ENCODE data around the gene TPM4.
"Not testable (repeated sequence)": the region's sequence is repeated elsewhere in the genome, so short reads cannot be mapped to it uniquely, and the experiment has no call there.

TPM4 gene

DNA sequence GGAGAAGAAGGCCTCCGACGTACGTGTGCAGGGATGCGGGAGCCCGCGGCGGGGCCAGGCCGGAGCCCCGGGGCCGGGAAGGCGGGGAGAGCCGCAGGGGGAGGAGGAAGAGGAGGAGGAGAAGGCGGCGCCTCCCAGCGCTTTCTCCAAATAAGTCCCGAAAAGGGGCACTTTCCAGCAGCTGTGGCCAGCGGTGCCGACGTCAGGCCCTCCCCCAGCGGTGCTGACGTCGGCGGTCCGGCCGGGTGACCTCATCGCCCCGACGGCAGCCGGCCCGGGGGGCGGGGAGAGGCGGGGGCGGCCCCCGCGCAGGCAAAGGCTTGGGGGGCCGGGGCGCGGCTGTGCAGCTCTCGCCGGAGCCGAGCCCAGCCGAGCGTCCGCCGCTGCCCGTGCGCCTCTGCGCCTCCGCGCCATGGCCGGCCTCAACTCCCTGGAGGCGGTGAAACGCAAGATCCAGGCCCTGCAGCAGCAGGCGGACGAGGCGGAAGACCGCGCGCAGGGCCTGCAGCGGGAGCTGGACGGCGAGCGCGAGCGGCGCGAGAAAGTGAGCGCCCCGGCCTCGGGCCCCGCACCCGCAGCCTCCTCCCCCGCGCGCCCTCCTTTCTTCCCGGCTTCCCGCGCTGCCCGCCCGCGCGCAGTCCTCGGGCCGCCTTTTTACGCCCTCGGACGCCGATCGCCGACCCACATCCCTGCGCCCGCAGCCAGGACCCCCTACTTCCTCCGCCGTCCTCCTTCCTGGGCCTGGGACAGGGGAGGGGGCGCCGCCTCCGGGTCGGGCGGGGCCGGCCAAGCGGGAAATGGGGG, at the start of gene TPM4:
Gene TPM4 (plus strand): TSS at position 342 of the 804 bp plus-strand sequence. CDS start 71 bp downstream, at position 413.
- Histone ChIP-seq H3K9me3 (ENCODE audit: low read length) (no peaks in the 10 kb centered on the region), H3F3A (ENCODE audit: insufficient read depth, low read length) (peaks cover 6% of the 10 kb centered on the region; the same call in 1 of the 2 replicates), H3K9ac (ENCODE audit: low read length) (peak within 1 kb of the TSS; percentile 61), H3K4me3 (ENCODE audit: low read depth, low read length, poor library complexity, severe bottlenecking) (peak within 1 kb of the TSS; percentile 61), H3K27me3 (ENCODE audit: insufficient read depth, low read length) (no peaks in the 10 kb centered on the region), H3K9me2 (ENCODE audit: low read depth, low read length) (no peaks in the 10 kb centered on the region), H2AFZ (ENCODE audit: low read length) (no peak within 1 kb of the TSS), H3K4me2 (ENCODE audit: low read length) (peak within 1 kb of the TSS; percentile 69), H4K20me1 (ENCODE audit: insufficient read depth, low read length) (no peaks in the 10 kb centered on the region), H3K79me2 (ENCODE audit: insufficient read depth, low read length) (no peaks in the 10 kb centered on the region), H3K4me1 (ENCODE audit: insufficient read depth, low read length, severe bottlenecking) (peaks cover 29% of the 10 kb centered on the region), H3K27ac (ENCODE audit: low read depth, low read length, poor library complexity, severe bottlenecking) (peak within 1 kb of the TSS; percentile 84), H3K36me3 (ENCODE audit: insufficient read depth, low read length) (no peaks in the 10 kb centered on the region)
- TF ChIP-seq, protein P1, sequence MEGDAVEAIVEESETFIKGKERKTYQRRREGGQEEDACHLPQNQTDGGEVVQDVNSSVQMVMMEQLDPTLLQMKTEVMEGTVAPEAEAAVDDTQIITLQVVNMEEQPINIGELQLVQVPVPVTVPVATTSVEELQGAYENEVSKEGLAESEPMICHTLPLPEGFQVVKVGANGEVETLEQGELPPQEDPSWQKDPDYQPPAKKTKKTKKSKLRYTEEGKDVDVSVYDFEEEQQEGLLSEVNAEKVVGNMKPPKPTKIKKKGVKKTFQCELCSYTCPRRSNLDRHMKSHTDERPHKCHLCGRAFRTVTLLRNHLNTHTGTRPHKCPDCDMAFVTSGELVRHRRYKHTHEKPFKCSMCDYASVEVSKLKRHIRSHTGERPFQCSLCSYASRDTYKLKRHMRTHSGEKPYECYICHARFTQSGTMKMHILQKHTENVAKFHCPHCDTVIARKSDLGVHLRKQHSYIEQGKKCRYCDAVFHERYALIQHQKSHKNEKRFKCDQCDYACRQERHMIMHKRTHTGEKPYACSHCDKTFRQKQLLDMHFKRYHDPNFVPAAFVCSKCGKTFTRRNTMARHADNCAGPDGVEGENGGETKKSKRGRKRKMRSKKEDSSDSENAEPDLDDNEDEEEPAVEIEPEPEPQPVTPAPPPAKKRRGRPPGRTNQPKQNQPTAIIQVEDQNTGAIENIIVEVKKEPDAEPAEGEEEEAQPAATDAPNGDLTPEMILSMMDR (IDR thresholded peaks at IDR 0.05; ENCODE audit: low read length): no peak
- no peak for TF ChIP-seq EZH2 (IDR thresholded peaks at IDR 0.05; ENCODE audit: borderline replicate concordance, low read length)

DNA sequence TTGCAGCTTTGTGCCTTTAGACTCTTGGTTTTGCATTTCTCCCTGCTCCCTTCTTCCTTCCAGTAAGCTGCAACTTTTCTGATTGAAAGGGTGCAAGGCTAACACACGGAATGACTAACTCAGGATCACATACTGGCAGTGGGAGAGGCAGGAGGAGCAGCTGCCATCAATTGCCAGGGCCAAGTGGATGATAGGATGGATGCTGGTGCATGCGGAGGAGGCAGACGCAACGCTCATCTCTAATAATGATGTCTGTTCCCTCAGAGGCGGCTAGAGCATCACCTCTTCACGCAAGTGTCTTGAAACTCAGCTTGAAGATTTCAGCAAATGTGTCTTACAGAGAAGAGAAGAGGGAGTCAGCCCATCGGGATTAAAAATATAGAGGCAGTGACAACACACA, 49.5 kb upstream of the TPM4 start:
- H3K27me3 ChIP-seq (ENCODE audit: insufficient read depth, low read length): no peaks in the 10 kb centered on the region
- no peak for TF ChIP-seq EZH2 (IDR thresholded peaks at IDR 0.05; ENCODE audit: borderline replicate concordance, low read length)
- TF ChIP-seq, protein P1 (IDR thresholded peaks at IDR 0.05; ENCODE audit: low read length): no peak
- H3K9me2 ChIP-seq (ENCODE audit: low read depth, low read length): no peaks in the 10 kb centered on the region
- no peaks in the 10 kb centered on the region for H4K20me1 ChIP-seq (ENCODE audit: insufficient read depth, low read length)
- no peak overlapping the region for H3K27ac ChIP-seq (ENCODE audit: low read depth, low read length, poor library complexity, severe bottlenecking)
- H3K9me3 ChIP-seq (ENCODE audit: low read length): no peaks in the 10 kb centered on the region
- no peaks in the 10 kb centered on the region for H3K4me1 ChIP-seq (ENCODE audit: insufficient read depth, low read length, severe bottlenecking)
- no peak overlapping the region for H3K4me3 ChIP-seq (ENCODE audit: low read depth, low read length, poor library complexity, severe bottlenecking)
- H2AFZ ChIP-seq (ENCODE audit: low read length): no peak overlapping the region
- H3F3A ChIP-seq (ENCODE audit: insufficient read depth, low read length): no peaks in the 10 kb centered on the region
- H3K9ac ChIP-seq (ENCODE audit: low read length): no peak overlapping the region
- no peaks in the 10 kb centered on the region for H3K36me3 ChIP-seq (ENCODE audit: insufficient read depth, low read length)
- H3K79me2 ChIP-seq (ENCODE audit: insufficient read depth, low read length): no peaks in the 10 kb centered on the region
- no peak overlapping the region for H3K4me2 ChIP-seq (ENCODE audit: low read length)

DNA sequence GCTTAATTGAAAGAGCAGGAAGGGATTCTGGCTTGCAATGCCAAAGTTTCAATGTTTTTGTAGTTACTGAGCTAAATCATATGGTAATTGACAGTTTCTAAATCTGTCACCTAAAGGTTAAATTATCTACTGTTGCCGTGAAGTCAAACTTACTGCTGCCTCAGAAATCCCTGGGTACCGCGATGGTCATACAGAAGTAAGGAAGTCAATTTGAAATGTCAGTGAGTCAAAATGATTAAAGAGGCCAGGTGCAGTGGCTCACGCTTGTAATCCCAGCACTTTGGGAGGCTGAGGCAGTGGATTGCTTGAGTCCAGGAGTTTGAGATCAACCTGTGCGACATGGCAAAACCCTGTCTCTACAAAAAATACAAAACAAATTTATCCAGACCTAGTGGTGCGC, 48.8 kb upstream of the TPM4 start:
- Histone ChIP-seq H3K4me2 (ENCODE audit: low read length) (no peak overlapping the region), H3K9me2 (ENCODE audit: low read depth, low read length) (no peaks in the 10 kb centered on the region), H3K4me1 (ENCODE audit: insufficient read depth, low read length, severe bottlenecking) (no peaks in the 10 kb centered on the region), H3K27ac (ENCODE audit: low read depth, low read length, poor library complexity, severe bottlenecking) (no peak overlapping the region), H3K79me2 (ENCODE audit: insufficient read depth, low read length) (no peaks in the 10 kb centered on the region), H3K9me3 (ENCODE audit: low read length) (no peaks in the 10 kb centered on the region), H3K27me3 (ENCODE audit: insufficient read depth, low read length) (no peaks in the 10 kb centered on the region), H4K20me1 (ENCODE audit: insufficient read depth, low read length) (no peaks in the 10 kb centered on the region), H3K9ac (ENCODE audit: low read length) (no peak overlapping the region), H3K4me3 (ENCODE audit: low read depth, low read length, poor library complexity, severe bottlenecking) (no peak overlapping the region), H3F3A (ENCODE audit: insufficient read depth, low read length) (no peaks in the 10 kb centered on the region), H2AFZ (ENCODE audit: low read length) (no peak overlapping the region), H3K36me3 (ENCODE audit: insufficient read depth, low read length) (no peaks in the 10 kb centered on the region)
- TF ChIP-seq, protein P1 (IDR thresholded peaks at IDR 0.05; ENCODE audit: low read length): no peak
- TF ChIP-seq EZH2 (IDR thresholded peaks at IDR 0.05; ENCODE audit: borderline replicate concordance, low read length): no peak

DNA sequence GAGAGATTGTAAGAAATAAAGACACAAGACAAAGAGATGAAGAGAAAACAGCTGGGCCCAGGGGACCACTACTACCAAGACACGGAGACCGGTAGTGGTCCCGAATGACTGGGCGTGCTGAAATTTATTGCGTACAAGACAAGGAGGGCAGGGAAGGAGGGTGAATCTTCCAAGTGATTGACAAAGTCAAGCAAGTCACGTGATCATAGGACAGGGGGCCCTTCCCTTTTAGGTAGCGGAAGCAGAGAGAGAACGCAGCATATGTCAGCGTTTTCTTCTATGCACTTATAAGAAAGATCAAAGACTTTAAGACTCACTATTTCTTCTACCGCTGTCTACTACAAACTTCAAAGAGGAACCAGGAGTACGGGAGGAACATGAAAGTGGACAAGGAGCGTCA, 46.1 kb upstream of the TPM4 start:
- not testable (repeated sequence) for H3K9me3 ChIP-seq (ENCODE audit: low read length); H3F3A ChIP-seq (ENCODE audit: insufficient read depth, low read length); H3K4me3 ChIP-seq (ENCODE audit: low read depth, low read length, poor library complexity, severe bottlenecking); H3K9ac ChIP-seq (ENCODE audit: low read length); H2AFZ ChIP-seq (ENCODE audit: low read length); H3K27me3 ChIP-seq (ENCODE audit: insufficient read depth, low read length); H3K27ac ChIP-seq (ENCODE audit: low read depth, low read length, poor library complexity, severe bottlenecking); H3K9me2 ChIP-seq (ENCODE audit: low read depth, low read length); H3K4me2 ChIP-seq (ENCODE audit: low read length); H3K4me1 ChIP-seq (ENCODE audit: insufficient read depth, low read length, severe bottlenecking); H4K20me1 ChIP-seq (ENCODE audit: insufficient read depth, low read length); H3K79me2 ChIP-seq (ENCODE audit: insufficient read depth, low read length); H3K36me3 ChIP-seq (ENCODE audit: insufficient read depth, low read length)

Data from OCI-LY1 (cell line).